ENCODE data around the gene HOXA11. TPM values are rescaled to one million over a fixed set of nuclear protein-coding genes. Genes with fewer than 3 reads are reported as not detected.

The HOXA11 gene
- total and polyA plus RNA-seq, 4 donors, result not detected

- peaks cover 0 to 10% (median under 1%) of the 10 kb centered on the region in 4 donors for H3K9me3 ChIP-seq (ENCODE audit: control insufficient read depth in 4 of 4, low read length in 3 of 4)
- H3K36me3 ChIP-seq (ENCODE audit: control insufficient read depth in 4 of 4, insufficient read depth in 3 of 4, low read depth in 1 of 4, low read length in 3 of 4), result no peaks in the 10 kb centered on the region
- DNase-seq (ENCODE audit: low spot score), result no peak
- no peak overlapping the region for H3K27ac ChIP-seq (ENCODE audit: low read depth in 1 of 2, low read length in 2 of 2)
- TF ChIP-seq RAD21 (IDR thresholded peaks at IDR 0.05), result no peak
- TF ChIP-seq HNF4G (IDR thresholded peaks at IDR 0.05), result no peak
- TF ChIP-seq EGR1 (IDR thresholded peaks at IDR 0.05; ENCODE audit: low read depth in 2 of 2), result no peak
- H3K9ac ChIP-seq (ENCODE audit: low read depth in 1 of 2, low read length in 2 of 2), result no peak overlapping the region
- H3K4me3 ChIP-seq (ENCODE audit: low read depth in 1 of 3, low read length in 3 of 3), result no peak overlapping the region
- WGBS, result 24% methylated on average over 9 of the region's 9 CpGs
- peaks cover 10 to 26% (median 20%) of the 10 kb centered on the region in 4 donors for H3K4me1 ChIP-seq (ENCODE audit: control insufficient read depth in 4 of 4, insufficient read depth in 4 of 4, low read length in 3 of 4)
- peaks cover 9 to 50% (median 27%) of the 10 kb centered on the region in 4 donors for H3K27me3 ChIP-seq (ENCODE audit: control insufficient read depth in 4 of 4, insufficient read depth in 4 of 4, low read length in 3 of 4)
Measured at GRCh38 chr7:27194686-27195379, 9.8 kb upstream of the HOXA11 start.

- WGBS, result 24% methylated on average over 2 of the region's 2 CpGs
- Histone ChIP-seq H3K36me3 (ENCODE audit: control insufficient read depth in 4 of 4, insufficient read depth in 3 of 4, low read depth in 1 of 4, low read length in 3 of 4) (no peaks in the 10 kb centered on the region), H3K9ac (ENCODE audit: low read depth in 1 of 2, low read length in 2 of 2) (no peak overlapping the region), H3K9me3 (ENCODE audit: control insufficient read depth in 4 of 4, low read length in 3 of 4) (peaks cover 0 to 7% (median under 1%) of the 10 kb centered on the region in 4 donors), H3K4me3 (ENCODE audit: low read depth in 1 of 3, low read length in 3 of 3) (no peak overlapping the region), H3K27me3 (ENCODE audit: control insufficient read depth in 4 of 4, insufficient read depth in 4 of 4, low read length in 3 of 4) (peaks cover 4 to 53% (median 28%) of the 10 kb centered on the region in 4 donors), H3K4me1 (ENCODE audit: control insufficient read depth in 4 of 4, insufficient read depth in 4 of 4, low read length in 3 of 4) (peaks cover 8 to 21% (median 14%) of the 10 kb centered on the region in 4 donors), H3K27ac (ENCODE audit: low read depth in 1 of 2, low read length in 2 of 2) (no peak overlapping the region)
- no peak for DNase-seq (ENCODE audit: low spot score)
- no peak for TF ChIP-seq MAX (IDR thresholded peaks at IDR 0.05)
- TF ChIP-seq HNF4G (IDR thresholded peaks at IDR 0.05), result no peak
- no peak for TF ChIP-seq SP1 (IDR thresholded peaks at IDR 0.05)
- TF ChIP-seq TAF1 (conservative IDR thresholded peaks at IDR 0.05), result no peak
- TF ChIP-seq EGR1 (IDR thresholded peaks at IDR 0.05; ENCODE audit: low read depth in 2 of 2), result no peak
- no peak for TF ChIP-seq ZBTB33 (IDR thresholded peaks at IDR 0.05)
- TF ChIP-seq FOXA1 (IDR thresholded peaks at IDR 0.05), result no peak
- TF ChIP-seq CTCF (IDR thresholded peaks at IDR 0.05; ENCODE audit: low read depth, low read length, missing input control), result no peak
Measured at GRCh38 chr7:27194002-27194352, 8.9 kb upstream of the HOXA11 start.

GRCh38 chr7:27193335-27194001 is 8.4 kb upstream of the HOXA11 start:
- WGBS, result 16% methylated on average over 29 of the region's 29 CpGs
- no peak for TF ChIP-seq HNF4A (conservative IDR thresholded peaks at IDR 0.05)
- TF ChIP-seq MAX (IDR thresholded peaks at IDR 0.05), result no peak
- TF ChIP-seq CTCF (IDR thresholded peaks at IDR 0.05; ENCODE audit: low read depth, low read length, missing input control), result no peak
- TF ChIP-seq RXRA (IDR thresholded peaks at IDR 0.05), result no peak
- no peak for TF ChIP-seq REST (IDR thresholded peaks at IDR 0.05)

More at GRCh38 chr7:27193335-27194001, 8.4 kb upstream of the HOXA11 start:
- H3K27me3 ChIP-seq (ENCODE audit: control insufficient read depth in 4 of 4, insufficient read depth in 4 of 4, low read length in 3 of 4), result peaks cover 4 to 51% (median 30%) of the 10 kb centered on the region in 4 donors
- H3K9ac ChIP-seq (ENCODE audit: low read depth in 1 of 2, low read length in 2 of 2), result no peak overlapping the region
- H3K4me3 ChIP-seq (ENCODE audit: low read depth in 1 of 3, low read length in 3 of 3), result no peak overlapping the region
- H3K4me1 ChIP-seq (ENCODE audit: control insufficient read depth in 4 of 4, insufficient read depth in 4 of 4, low read length in 3 of 4), result peaks cover 12 to 20% (median 16%) of the 10 kb centered on the region in 4 donors
- no peak for DNase-seq (ENCODE audit: low spot score)
- no peaks in the 10 kb centered on the region for H3K36me3 ChIP-seq (ENCODE audit: control insufficient read depth in 4 of 4, insufficient read depth in 3 of 4, low read depth in 1 of 4, low read length in 3 of 4)
- no peak overlapping the region for H3K27ac ChIP-seq (ENCODE audit: low read depth in 1 of 2, low read length in 2 of 2)
- peaks cover 0 to 6% (median under 1%) of the 10 kb centered on the region in 4 donors for H3K9me3 ChIP-seq (ENCODE audit: control insufficient read depth in 4 of 4, low read length in 3 of 4)
